H1 (cell line): ENCODE data around the gene CHAT.

ENCODE experiments used
- BCL11A ChIP-seq, 2 experiments: IDR thresholded peaks; one replicate each; pipeline ENCODE4 v1.6.1; 2011; ENCODE audit warnings: low read depth in 2 of 2, low read length in 2 of 2, mild to moderate bottlenecking in 2 of 2
- EP300 ChIP-seq, 2 experiments: IDR thresholded peaks; 1 replicate in 1 of 2; 2 replicates in 1 of 2; pipeline ENCODE4 v1.6.1; 2011 to 2012; ENCODE audit warnings: low read depth in 2 of 2, low read length in 2 of 2, mild to moderate bottlenecking in 2 of 2, borderline replicate concordance in 1 of 2, inconsistent platforms in 1 of 2, moderate library complexity in 1 of 2
- POLR2A ChIP-seq, 2 experiments: IDR thresholded peaks; 1 replicate in 1 of 2; 2 replicates in 1 of 2; pipeline ENCODE4 v1.6.1; 2011; ENCODE audit warnings: low read depth in 2 of 2, low read length in 2 of 2, mild to moderate bottlenecking in 2 of 2; ENCODE audit errors: control extremely low read depth in 1 of 2
- ZNF274 ChIP-seq: IDR thresholded peaks from 2 replicates; pipeline ENCODE4 v1.7.0; 2012; ENCODE audit warnings: low read length, borderline replicate concordance; ENCODE audit errors: extremely low read depth
- TF ChIP-seq, protein P1 (sequence below), 3 experiments: IDR thresholded peaks; 1 replicate in 2 of 3; 2 replicates in 1 of 3; pipeline versions ENCODE4 v1.5.1 to v1.6.1; 2011; ENCODE audit warnings: low read length in 3 of 3, mild to moderate bottlenecking in 3 of 3, inconsistent platforms in 2 of 3, low read depth in 1 of 3, moderate library complexity in 1 of 3; ENCODE audit not compliant: insufficient read depth in 1 of 3; ENCODE audit errors: control extremely low read depth in 1 of 3

DNA sequence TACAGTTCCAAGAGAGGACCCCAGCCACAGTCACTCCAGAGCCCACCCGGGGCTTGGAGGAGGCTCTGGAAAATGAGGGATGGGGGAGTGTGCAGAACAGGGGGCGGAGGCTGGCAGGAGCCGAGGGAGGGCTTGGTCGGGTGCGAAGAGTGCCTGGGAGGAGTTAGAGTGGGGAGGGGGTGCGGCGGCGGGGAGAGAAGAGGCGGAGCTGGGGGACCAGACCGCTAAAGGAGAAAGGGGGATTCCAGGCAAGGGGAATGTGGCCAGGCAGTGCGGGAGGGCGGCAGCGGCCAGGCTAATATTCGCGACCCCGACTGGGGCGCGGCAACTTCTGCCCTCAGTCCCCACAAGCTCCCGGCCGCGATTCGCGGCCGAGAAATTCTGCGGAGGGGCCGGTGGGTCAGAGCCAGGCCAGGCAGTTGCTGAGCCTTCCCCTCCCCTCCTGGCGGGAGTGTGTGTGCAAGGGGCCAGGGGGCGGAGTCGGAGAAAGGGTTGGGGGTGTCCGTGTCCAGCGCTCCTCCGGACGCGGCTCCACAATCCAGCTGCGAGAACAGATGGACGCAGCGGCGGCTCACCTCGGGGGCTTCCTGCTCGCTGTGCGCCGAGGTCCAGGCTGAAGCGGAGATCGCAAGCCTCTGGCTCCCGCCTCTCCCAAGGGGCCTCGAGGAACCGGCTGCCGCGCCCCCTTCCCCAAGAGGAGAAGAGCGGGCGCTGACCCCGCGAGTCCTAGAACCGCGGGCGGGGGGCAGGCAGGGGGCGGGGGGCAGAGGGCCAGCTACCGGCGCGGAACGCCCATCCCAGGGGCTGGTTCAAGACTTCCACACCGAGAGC is 4.3 kb upstream of the CHAT start:
- TF ChIP-seq EP300 (IDR thresholded peaks at IDR 0.05; ENCODE audit: borderline replicate concordance in 1 of 2, low read depth in 2 of 2, low read length in 2 of 2) = no peak
- TF ChIP-seq, protein P1, sequence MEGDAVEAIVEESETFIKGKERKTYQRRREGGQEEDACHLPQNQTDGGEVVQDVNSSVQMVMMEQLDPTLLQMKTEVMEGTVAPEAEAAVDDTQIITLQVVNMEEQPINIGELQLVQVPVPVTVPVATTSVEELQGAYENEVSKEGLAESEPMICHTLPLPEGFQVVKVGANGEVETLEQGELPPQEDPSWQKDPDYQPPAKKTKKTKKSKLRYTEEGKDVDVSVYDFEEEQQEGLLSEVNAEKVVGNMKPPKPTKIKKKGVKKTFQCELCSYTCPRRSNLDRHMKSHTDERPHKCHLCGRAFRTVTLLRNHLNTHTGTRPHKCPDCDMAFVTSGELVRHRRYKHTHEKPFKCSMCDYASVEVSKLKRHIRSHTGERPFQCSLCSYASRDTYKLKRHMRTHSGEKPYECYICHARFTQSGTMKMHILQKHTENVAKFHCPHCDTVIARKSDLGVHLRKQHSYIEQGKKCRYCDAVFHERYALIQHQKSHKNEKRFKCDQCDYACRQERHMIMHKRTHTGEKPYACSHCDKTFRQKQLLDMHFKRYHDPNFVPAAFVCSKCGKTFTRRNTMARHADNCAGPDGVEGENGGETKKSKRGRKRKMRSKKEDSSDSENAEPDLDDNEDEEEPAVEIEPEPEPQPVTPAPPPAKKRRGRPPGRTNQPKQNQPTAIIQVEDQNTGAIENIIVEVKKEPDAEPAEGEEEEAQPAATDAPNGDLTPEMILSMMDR (IDR thresholded peaks at IDR 0.05; ENCODE audit: control extremely low read depth in 1 of 3, insufficient read depth in 1 of 3, low read depth in 1 of 3, low read length in 3 of 3) = no peak
- no peak for TF ChIP-seq BCL11A (IDR thresholded peaks at IDR 0.05; ENCODE audit: low read depth in 2 of 2, low read length in 2 of 2)
- TF ChIP-seq POLR2A (IDR thresholded peaks at IDR 0.05; ENCODE audit: control extremely low read depth in 1 of 2, low read depth in 2 of 2, low read length in 2 of 2) = no peak
- TF ChIP-seq ZNF274 = no peak
